Epithelial cell of esophagus (primary cell): ENCODE measurements around the gene RC3H1.
"Not testable (repeated sequence)": the region's sequence is repeated elsewhere in the genome, so short reads cannot be mapped to it uniquely, and the experiment has no call there.

Source experiments
- DNase-seq: peaks from one replicate; pipeline ENCODE4 v3.0.0; 2010; ENCODE audit warnings: low read depth
- H3K4me3 ChIP-seq: 2 replicates; pipeline ENCODE4 v1.5.1; 2011; ENCODE audit warnings: mild to moderate bottlenecking, low read length, control low read depth
- TF ChIP-seq, protein P1 (sequence below): IDR thresholded peaks from 2 replicates; pipeline ENCODE4 v1.5.1; 2011; ENCODE audit warnings: low read depth, mild to moderate bottlenecking, low read length, control low read depth, inconsistent platforms; ENCODE audit not compliant: insufficient read depth; ENCODE audit errors: missing control alignments

The RC3H1 gene

GRCh38 chr1:174052621-174053020, 30.5 kb upstream of the RC3H1 start:
- H3K4me3 ChIP-seq, result no peak overlapping the region
- DNase-seq, result no peak
- TF ChIP-seq, protein P1, sequence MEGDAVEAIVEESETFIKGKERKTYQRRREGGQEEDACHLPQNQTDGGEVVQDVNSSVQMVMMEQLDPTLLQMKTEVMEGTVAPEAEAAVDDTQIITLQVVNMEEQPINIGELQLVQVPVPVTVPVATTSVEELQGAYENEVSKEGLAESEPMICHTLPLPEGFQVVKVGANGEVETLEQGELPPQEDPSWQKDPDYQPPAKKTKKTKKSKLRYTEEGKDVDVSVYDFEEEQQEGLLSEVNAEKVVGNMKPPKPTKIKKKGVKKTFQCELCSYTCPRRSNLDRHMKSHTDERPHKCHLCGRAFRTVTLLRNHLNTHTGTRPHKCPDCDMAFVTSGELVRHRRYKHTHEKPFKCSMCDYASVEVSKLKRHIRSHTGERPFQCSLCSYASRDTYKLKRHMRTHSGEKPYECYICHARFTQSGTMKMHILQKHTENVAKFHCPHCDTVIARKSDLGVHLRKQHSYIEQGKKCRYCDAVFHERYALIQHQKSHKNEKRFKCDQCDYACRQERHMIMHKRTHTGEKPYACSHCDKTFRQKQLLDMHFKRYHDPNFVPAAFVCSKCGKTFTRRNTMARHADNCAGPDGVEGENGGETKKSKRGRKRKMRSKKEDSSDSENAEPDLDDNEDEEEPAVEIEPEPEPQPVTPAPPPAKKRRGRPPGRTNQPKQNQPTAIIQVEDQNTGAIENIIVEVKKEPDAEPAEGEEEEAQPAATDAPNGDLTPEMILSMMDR, result no peak

DNA sequence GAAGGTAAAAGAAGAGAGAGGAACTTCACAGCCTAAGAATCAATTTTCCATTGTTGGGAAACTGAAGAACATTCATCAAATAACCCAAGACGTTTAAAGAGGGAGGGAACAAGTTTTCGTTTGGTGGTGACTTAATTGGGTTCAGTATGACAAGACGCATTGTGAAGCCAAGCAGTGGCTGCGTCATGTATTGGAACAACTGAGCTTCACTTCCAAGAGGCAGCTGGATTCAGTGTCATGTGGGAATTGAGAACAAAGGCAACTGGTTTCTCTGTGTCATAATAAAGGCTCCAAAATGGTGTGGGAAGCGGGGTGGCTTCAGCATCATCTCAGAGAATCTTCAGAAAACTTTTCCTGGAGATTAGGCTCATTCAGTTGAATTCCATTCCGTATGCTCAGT, 29.8 kb upstream of the RC3H1 start:
- TF ChIP-seq, protein P1, result no peak
- no peak for DNase-seq
- no peak overlapping the region for H3K4me3 ChIP-seq

DNA sequence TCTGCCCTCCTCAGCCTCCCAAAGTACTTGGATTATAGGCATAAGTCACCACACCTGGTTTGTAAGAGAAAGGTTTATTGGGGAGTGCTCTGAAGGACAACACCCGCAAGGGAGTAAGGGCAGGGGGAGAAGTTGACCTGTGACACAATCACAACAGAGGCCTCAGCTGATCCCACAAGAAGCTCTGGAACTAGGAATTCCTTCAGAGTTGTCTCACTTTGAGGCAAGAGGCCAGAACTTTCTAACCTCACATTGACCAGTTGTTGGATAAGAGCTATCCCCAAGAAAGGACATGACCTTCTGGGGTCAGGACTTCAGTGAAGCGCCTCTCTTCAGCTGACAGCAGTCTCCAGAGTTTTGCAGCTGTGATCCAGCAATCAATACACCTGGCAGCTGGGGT, 27.4 kb upstream of the RC3H1 start:
- H3K4me3 ChIP-seq, result no peak overlapping the region
- TF ChIP-seq, protein P1, result no peak
- DNase-seq, result no peak

DNA sequence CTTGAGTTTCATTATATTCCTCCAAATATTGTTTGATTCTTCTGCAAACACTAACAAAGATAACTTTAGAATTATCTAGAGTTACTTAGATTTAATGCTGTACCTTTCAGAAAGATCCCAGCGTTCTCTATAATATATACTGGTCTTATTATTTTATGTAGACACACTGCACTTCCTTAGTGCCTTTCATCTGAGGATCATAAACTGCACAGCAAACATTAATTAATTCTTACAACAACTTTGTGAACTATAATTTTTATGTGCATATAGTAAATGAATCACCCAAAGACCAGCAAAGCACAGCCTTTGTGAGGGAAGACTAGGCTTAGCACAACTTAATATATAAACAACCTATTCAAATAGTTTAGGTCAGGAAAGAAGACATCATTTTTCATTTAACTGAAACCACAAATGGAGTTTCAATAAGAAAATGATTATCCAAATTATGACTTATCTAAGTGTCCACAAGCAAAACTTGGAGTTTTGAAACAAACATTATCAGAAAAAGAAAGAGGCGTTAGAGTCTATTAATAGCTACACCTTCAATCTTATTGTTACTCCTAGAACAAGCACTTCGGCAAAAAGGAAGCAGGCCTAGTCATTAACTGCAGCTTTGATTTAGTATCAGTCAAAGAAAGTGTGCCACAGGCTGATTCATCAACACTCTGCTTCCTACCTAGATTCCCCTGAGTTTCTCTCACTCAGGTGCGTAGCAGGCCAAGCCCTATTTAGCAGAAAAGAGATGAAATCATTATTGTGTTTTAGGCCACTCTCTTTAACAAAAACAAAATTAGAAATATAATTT, 22.5 kb upstream of the RC3H1 start:
- TF ChIP-seq, protein P1, result no peak
- peak; percentile 29 for DNase-seq
- H3K4me3 ChIP-seq, result no peak overlapping the region

- not testable (repeated sequence) for DNase-seq, H3K4me3 ChIP-seq
Observed at GRCh38 chr1:174042509-174042908, 20.4 kb upstream of the RC3H1 start.

GRCh38 chr1:174041369-174041768, 19.2 kb upstream of the RC3H1 start:
- no peak overlapping the region for H3K4me3 ChIP-seq
- DNase-seq, result peak; percentile 10
- TF ChIP-seq, protein P1, result no peak

GRCh38 chr1:174040387-174040786, 18.2 kb upstream of the RC3H1 start:
- TF ChIP-seq, protein P1, result no peak
- DNase-seq, result peak; percentile 94

More at GRCh38 chr1:174040387-174040786, 18.2 kb upstream of the RC3H1 start:
- H3K4me3 ChIP-seq, result no peak overlapping the region
